ENCODE measurements around the gene RYK. TPM values are rescaled to one million over a fixed set of nuclear protein-coding genes. Genes with fewer than 3 reads are reported as not detected.

The RYK gene
- total RNA-seq = 71.1 and 74.6 TPM in 2 replicates

DNA sequence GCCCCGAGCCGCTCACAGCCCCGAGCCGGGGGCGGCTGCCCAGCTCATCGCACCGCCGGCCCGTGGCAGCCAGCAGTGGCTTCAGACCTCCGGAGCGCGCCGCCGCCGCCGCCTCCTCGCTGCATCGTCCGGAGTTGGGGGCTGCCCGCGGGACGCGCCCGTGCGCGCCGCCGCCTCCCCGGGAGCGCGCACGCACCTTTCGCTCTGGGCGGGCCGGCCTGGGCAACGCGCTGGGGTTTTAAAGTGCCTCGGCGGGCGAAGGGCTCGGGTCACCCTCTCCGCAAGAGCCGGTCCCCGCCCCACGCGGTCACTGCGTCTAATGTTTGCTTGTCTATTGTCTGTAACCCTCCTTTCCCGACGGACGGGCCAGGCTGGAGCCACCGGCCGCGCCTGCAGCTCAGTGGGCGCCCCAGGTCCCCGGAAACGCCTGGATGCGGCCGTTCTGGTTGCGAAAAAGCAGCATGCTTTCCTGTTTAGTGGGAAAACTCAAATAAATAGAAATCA is at the start of gene RYK:
TSS of gene RYK (minus strand) at position 143 of the 504 bp plus-strand sequence. CDS start 205 bp downstream, outside the sequence.

Other genes with a start within 250 kb of the RYK start
- under 0.01 and 3.9 TPM in 2 replicates for gene SLCO2A1, start 220.9 kb downstream of the RYK start, total RNA-seq
- gene AMOTL2, start 123.6 kb upstream of the RYK start, total RNA-seq = 112 and 300 TPM in 2 replicates
- 62.9 and 67.5 TPM in 2 replicates for gene ANAPC13, start 235.1 kb upstream of the RYK start, total RNA-seq
- 7.9 and 10.6 TPM in 2 replicates for gene CEP63, start 235.2 kb upstream of the RYK start, total RNA-seq